NCI-H2107 (cell line): ENCODE results near the gene PPP1R14D.
"Not testable (repeated sequence)": the region's sequence is repeated elsewhere in the genome, so short reads cannot be mapped to it uniquely, and the experiment has no call there.

ENCODE experiments used
- DNase-seq: peaks from one replicate; lab custom pipeline; 2025; lab: John Stamatoyannopoulos, UW

Gene PPP1R14D, protein sequence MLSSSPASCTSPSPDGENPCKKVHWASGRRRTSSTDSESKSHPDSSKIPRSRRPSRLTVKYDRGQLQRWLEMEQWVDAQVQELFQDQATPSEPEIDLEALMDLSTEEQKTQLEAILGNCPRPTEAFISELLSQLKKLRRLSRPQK

DNA sequence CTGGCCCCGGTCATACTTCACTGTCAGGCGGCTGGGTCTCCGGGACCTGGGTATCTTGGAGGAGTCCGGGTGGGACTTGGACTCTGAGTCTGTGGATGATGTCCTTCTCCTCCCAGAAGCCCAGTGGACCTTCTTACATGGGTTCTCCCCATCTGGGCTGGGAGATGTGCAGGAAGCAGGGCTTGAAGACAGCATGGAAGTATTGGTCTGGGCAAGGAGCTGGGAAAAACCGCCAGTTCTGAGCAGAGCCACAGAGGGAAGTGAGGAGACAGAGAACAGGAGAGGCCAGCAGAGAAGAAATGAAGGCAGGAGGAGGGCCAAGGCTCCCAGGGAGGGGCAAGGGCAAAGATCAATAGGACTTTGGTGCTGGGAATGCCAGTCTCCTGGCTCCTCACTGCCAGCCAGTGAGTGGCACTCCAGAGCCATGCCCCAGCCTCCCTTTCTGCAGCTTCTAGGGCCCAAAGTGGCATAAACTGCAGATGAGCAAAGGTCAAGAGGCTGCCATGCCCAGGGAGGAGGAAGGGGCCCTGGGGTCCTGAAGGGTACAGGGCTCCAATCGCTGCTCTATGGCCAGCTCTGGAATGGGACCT, at the start of gene PPP1R14D:
Gene PPP1R14D, minus strand, starts transcription at position 262 of the 590 bp plus-strand sequence. Its CDS starts 67 bp downstream, at position 195.
- no peak for DNase-seq

DNA sequence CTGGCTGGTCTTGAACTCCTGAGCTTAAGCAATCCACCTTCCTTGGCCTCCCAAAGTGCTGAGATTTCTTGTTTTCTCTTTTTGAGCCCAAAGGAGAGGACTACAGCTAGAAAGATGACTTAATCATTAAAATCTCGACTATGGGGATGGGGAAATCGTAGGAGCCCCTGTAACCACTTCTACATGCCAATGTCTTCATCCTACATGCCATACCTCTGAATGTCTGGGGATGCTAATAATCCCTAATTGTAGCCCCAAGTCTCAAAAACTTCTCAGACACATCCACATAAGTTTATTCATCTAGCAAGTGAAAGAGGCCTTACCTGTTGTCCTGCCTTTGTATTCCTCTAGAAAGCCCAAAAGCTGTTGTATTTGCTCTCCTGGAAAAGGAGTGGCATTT, 49.2 kb upstream of the PPP1R14D start:
- DNase-seq = no peak

DNA sequence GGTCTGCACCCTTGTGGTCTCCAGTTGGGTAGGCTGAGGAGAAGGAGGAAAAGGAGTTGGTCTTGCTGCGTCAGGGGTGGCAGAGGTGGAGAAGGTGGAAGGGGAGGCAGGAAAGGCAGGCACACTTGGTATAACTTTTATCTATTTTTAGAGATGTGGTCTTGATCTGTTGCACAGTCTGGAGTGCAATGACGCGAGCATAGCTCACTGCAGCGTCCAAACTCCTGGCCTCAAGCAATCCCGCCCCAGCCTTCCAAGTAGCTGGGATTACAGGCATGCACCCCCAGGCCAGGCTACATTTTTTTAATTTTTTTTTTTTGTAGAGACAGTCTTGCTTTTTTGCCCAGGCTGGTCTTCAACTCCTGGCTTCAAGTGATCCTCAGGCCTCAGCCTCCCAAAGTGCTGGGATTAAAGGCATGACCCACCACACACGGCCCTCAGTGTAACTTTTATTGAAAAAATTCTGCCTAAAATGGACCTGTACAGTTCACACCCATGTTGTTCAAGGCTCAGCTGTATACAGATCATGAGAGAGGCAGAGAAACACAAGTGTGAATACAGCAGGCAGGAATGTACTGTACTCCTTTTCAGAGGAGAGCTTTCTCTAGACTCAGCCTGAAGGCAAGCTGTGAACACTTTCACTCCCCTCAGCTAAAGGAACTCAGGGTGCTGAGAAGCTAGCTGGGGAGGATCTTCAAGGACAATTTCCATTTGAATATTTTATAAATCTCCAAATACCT, 47.7 kb upstream of the PPP1R14D start:
- DNase-seq = no peak

DNA sequence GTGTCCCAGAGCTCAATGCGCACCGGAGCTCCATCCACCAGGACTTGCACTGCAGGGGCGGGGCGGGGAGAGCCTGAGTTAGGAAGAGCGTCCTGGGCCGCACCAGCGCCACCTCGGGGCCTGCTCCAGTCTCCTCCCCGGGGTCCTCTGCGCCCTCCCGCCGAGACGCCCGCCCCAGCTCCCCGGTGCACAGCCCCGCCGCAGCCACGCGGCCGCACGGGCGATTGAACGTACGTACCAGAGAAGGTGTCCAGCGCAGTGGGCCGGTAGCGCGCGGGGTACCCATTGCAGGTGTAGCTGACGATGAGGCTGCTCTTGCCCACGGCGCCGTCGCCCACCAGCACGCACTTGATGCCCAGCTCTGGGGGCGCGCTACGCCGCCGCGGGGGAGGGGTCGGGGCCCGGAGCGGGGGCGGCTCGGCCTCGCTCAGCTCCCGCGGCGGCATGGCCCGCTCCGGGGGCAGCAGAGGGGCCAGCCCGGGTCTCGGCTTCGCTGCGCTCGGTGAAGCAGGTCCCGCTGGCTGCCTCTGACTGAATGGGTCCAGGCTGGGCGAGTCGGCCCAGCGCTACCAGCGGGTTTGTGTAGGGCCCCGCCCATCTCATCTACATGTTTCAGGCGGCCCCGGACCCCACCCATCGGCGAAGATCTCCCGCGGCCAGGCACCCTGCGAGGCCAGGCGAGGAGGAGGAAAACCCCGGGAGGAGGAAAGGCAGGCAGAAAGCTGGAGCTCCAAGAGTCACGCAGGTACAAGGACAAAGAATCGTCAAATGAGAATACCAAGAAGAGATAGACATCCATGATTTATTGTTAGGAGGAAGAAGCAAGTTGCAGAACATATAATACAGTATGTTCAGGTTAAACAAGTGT, 45.4 kb upstream of the PPP1R14D start, which contains the start of gene RHOV:
Gene RHOV, minus strand, starts transcription at position 541 of the 868 bp plus-strand sequence. Its CDS starts 95 bp downstream, at position 446.
- DNase-seq = no peak

DNA sequence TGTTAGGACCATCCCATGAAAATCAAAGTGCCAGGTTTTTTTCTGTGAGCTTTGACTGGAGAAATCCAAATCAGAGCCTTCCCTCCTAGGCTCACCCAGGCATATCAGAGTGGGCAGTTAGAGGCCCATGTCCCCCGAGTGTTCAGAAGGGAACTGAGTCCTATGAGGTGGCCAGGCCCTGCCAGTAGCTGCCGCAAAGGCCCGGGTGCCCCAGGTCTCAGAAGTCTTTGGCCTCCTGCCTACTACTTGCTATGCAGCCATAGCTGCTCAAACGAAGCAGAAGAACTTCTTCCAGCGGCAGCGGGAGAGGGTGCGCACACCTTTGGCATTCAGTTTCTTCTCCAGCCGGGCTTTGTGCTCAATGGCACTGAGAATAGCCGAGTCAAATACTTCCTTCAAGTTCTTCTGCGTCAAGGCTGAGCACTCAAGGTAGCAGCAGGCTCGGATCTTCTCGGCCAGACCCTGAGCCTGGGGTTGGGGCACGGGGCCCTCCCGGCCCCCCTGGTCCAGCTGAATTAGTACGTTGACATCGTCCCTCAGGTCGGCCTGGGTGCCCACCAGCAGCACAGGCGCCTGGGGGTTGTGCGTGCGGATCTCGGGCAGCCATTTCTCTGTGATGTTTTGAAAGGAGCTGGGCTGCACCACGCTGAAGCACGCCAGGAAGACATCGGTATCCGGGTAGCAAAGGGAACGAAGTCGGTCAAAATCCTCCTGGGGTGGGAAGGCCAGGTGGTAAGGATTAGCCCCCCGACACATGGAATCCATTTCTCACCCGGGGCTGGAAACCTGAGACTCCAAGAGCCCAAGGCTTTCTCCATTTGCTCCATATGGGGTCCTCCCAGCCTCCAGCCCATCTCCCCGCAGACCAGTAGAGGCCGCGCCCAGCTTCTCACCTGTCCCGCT, 44.5 kb upstream of the PPP1R14D start:
- DNase-seq = no peak

DNA sequence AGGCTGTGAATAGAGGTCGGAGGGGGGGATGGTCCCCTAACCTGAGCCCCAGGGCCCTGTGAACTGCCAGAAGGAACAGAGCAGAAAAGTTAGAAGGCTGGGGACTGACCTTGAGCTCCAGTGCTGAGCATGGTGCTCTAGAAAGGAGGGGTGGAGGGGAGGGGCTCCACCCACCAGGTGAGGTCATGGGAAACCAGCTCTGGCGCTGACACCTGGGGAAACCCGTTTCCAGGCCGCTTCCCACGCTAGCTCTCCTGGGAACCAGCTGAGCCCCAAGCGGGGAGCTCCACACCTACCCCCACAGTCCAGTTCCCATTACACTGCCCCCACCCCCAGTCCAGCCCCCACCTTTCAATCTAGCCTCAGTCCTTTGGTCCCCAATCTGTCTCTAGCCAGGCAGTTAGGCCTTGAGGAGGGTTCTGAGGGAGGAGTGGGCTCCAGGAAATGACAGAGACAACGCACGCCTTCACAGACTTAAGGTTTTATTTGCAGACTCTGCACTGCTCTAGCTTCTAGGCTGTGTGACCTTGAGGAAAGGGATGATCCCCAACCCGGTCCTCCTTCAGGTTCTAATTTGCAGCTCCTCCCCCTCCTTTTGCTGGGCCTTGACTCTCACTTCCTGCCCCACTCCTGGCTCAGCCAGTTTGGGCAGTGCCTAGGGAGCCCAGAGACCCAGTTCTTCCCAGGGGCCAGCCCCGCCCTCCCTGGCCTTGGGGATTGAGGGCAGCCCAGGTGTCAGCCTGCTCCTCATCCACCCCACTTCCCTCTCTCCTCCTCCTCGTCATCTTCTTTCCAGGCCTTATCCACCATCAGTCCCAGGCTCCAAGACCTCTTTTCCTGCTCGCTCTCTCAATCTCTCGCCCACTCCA, 43.5 kb upstream of the PPP1R14D start:
- no peak for DNase-seq

DNA sequence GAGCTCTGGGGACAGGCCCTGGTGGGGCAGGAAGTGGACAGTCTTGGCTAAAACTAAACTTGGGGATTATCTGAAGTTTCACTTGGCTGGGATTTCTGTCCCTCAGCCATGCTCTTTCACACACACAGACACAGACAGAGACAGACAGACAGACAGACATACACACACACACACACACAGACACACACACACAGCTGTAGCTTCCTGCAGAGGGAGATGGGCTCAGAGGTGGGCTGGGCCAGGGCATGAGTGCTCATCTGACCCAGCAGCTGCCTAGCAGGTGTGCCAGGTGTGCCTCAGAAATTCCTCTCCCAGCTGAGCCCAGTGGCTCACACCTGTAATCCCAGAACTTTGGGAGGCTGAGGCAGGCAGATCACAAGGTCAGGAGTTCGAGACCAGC, 42.2 kb upstream of the PPP1R14D start:
- DNase-seq = no peak

DNA sequence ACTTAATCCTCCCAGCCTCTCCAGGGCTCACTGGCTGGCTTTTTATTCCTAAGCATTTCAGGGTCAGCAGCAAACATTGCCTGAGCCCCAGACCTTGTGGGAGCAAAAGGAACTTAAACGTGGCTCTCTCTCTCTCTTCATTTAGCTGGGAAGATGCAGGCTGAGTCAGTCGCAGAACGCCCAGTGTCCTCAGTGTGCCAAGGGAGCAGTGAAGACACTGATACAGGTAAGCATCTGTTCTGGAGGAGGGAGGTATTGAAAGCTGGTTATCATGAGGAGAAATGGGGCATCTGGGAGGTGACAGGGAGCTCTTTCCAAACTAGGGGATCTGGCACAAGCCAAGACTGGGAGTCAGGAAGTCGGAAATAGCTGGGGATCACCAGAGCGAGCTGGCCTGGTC, 41.2 kb upstream of the PPP1R14D start:
- DNase-seq = no peak

DNA sequence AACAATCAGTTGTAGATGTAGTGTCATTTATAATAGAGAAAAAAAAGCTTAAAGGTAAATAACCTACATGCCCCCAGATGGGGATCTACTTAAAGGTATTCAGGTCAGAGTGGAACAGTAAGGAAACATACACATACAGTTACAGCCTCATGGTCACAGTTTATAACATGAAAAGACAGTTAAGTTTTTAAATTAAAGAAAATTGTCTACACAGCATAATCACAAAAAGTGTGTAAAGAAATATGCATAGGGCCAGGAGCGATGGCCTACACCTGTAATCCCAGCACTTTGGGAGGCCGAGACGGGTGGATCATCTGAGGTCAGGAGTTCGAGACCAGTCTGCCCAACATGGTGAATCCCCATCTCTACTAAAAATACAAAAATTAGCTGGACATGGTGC, 38.7 kb upstream of the PPP1R14D start:
- no peak for DNase-seq

DNA sequence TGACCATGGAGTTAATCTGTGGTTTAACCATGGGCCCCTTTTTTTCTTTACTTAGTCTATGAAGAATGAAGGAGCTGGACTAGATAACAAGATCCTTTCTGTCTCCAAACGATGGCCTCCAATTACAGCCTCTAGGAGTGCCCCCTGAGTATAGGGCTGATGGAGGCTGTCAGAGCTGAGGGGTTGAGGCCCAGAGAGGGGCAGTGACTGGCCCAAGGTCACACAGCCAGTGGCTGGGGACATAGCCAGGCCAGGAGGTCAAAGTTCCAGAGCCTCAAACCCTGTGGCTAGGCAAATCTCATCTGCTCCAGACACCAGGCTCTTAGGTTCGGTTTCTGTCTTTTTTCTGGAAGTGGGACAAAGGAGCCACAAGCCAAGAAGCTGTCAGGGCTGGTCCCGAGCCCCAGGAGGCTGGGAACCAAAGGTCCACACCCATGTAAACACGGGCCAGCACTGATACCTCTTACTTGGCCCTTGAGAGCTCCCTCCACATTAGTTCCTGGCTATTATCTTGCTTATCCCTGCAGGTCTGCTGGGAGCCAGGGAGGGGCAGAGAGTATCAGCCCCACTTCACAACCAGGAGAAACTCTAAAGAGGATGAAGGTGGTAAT, 35.3 kb upstream of the PPP1R14D start:
- no peak for DNase-seq

DNA sequence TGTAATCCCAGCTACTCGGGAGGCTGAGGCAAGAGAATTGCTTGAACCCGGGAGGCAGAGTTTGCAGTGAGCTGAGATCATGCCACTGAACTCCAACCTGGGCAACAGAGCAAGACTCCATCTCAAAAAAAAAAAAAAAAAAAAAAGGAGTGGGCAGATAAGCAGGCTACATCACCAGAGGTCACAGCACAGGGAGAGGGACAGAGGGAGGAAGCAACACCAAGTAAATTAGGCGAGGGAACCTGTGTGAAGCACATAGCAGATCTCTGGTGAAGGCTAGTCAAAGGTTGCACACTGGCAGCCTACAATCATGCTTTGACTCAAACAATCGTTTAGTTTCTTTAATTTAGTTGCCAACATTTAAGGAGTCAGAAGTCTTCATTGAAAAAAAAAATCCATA, 32.6 kb upstream of the PPP1R14D start:
- DNase-seq = not testable (repeated sequence)

DNA sequence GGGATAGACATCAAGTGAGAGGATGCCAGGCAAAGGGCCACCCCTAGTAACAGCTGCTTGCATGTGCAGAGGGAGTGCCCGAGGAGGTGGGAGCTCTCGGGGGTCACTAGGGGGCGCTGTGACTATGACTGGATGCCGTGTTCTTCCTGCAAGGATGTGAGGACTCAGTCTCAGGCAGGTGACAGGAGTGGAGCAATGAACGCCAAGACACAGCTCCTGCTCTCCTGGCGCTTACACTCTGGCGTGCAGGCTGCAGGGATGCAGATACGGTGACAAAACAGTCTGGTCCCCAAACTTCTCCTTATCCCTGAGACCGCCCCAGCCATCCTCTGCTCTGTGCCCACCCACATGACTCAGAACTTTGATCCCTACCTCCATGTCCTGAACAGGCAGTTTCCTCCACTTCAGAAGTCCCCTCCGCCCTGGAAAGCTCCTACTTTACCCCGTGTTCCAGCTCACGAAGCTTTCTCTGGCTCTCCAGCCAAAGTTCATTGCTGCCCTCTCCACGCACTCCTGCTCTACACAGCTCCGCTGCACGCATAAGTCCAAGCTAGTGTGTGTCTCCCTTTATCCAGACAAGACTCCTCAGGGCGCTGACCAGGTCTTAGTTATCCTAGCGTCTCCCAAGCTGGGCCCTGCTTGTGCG, 30.8 kb upstream of the PPP1R14D start:
- no peak for DNase-seq

DNA sequence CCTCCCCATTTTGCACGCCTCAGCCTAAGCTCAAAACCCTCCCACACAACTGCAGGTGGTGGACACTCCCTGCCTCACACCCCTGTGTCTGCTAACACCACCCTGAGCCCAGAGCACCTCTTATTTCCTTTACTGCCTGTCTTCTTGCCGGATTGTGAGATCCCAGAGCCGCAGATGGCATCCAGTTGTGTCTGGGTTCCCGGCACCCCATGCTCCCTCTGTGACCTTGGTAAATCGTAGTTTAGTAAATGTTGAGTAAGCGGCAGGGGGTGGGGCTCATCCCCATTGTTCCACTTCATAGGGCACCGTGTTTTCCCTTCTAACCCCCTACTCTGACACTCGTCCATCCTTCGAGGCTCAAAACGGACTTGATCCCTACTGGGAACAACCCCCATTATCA, 30.2 kb upstream of the PPP1R14D start:
- no peak for DNase-seq

DNA sequence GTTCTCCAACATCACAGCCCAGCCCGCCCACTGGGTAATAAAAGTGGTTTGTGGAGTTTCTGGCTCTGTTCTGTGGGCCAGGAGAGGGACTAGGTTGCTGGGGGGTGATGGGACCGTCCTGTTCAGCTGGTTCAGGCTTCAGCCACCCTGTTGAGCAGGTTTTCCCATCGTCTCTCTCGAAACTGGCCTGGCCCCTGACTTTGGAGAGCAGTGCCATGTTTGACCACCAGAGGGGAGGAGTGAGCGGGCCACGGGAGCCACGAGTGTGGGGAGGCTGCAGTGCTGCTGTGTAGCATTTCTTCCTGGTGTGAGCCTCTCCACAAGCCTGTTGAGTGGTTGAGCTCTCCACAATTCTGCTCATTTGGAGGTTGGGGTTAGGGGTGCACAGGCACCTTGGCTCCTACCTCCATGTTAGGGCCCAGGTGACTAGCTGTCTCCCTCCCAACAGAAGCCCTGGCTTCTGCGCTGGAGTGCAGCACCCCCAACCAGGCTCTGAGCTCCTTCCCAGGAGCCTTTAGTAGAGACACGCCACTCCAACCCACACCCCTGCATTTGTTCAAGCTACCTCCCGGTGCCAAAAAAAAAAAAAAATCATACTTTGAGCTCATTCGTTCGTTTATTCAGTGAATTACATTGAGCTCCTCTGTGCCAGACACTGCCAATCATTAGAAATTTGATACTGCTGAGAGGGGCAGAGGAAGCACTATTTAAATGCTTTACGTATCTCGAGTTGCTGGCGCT, 29.3 kb upstream of the PPP1R14D start:
- peak; percentile 44 for DNase-seq

DNA sequence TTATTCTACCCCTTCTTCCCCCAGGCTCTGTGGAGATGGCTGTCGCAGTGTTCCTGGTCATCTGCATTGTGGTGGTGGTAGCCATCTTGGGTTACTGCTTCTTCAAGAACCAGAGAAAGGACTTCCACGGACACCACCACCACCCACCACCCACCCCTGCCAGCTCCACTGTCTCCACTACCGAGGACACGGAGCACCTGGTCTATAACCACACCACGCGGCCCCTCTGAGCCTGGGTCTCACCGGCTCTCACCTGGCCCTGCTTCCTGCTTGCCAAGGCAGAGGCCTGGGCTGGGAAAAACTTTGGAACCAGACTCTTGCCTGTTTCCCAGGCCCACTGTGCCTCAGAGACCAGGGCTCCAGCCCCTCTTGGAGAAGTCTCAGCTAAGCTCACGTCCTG, 28.2 kb upstream of the PPP1R14D start:
- DNase-seq = no peak

DNA sequence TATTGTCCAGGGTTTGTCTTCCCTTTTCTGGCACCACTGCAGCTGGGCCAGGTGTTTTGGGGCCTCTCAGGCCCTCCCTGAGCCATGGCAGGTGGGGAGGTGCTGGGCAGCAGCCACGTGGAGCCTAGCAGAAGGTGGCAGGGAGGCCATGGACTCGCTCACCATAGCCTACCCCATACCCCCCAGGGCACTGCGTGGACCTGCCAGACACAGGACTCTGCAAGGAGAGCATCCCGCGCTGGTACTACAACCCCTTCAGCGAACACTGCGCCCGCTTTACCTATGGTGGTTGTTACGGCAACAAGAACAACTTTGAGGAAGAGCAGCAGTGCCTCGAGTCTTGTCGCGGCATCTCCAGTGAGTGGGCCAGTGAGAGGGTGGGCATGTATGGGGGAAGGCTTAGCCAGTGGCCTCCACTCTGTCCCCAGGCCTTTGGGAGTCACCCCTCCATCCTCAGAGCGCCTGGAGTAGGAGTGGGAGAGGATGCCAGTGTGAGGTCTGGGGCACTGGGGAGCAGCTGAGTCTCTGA, 27.3 kb upstream of the PPP1R14D start:
- no peak for DNase-seq

DNA sequence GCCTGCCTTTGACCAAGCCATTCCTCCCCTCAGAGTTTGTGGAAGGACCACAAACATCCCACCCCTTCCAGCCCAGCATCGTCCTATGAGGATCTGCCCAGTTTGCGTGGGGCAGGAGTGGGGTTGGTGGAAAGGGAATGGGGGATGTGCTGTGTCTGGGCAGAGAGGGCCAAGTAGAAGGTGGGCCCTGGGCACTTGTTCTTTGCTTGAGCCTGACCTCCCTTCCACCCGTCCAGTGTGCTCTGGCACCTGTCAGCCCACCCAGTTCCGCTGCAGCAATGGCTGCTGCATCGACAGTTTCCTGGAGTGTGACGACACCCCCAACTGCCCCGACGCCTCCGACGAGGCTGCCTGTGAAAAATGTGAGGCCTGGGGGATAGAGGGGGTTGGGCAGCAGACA, 25.7 kb upstream of the PPP1R14D start:
- no peak for DNase-seq

DNA sequence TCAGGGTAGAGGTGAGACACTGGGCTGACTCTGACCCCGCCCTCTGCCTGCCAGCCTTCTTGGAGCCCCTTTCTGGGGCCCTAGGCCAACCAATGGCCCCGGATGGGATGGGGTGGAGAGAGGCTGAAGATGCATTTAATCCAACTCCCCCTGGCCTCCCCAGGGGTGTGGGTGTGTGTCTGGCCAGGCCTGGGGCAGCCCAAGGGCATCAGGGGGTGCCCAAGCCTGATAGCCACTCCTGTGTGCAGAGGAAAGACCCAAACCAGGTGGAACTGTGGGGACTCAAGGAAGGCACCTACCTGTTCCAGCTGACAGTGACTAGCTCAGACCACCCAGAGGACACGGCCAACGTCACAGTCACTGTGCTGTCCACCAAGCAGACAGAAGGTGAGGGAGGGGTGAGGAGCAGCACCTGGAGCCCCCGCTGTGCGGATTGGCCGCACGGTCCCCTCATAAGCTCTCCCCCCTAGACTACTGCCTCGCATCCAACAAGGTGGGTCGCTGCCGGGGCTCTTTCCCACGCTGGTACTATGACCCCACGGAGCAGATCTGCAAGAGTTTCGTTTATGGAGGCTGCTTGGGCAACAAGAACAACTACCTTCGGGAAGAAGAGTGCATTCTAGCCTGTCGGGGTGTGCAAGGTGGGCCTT, 24.9 kb upstream of the PPP1R14D start:
- no peak for DNase-seq
